C4-2B (cell line): Measurements from ENCODE around the gene CNTN4.

Experiments used
- CTCF ChIP-seq: fragments of 450-650 bp; conservative IDR thresholded peaks from 2 replicates; pipeline ENCODE4 v1.5.1; 2017; ENCODE audit warnings: mild to moderate bottlenecking
- ZFX ChIP-seq: fragments of 450-650 bp; IDR thresholded peaks from 2 replicates; pipeline ENCODE4 v1.6.1; 2017

- TF ChIP-seq ZFX (no peak), CTCF (no peak)
Measured at GRCh38 chr3:2375376-2375775, 276.7 kb downstream of the CNTN4 start.
